KOPT-K1 (cell line): ENCODE data around the gene MYO5A.
"Not testable (repeated sequence)": the region's sequence is repeated elsewhere in the genome, so short reads cannot be mapped to it uniquely, and the experiment has no call there.

Source experiments
- H3K27ac ChIP-seq: fragments of 200-600 bp; sonication (generic); 2 replicates; pipeline ENCODE4 v1.5.1; 2016; ENCODE audit warnings: antibody characterized with exemption, mild to moderate bottlenecking, low read depth, low read length; ENCODE audit not compliant: poor library complexity, severe bottlenecking
- H3K36me3 ChIP-seq: fragments of 200-600 bp; sonication (generic); 2 replicates; pipeline ENCODE4 v1.5.1; 2017; ENCODE audit warnings: antibody characterized with exemption, mild to moderate bottlenecking, low read length, moderate library complexity; ENCODE audit not compliant: insufficient read depth
- H3K9me3 ChIP-seq: fragments of 200-600 bp; sonication (generic); 2 replicates; pipeline ENCODE4 v1.5.1; 2017; ENCODE audit warnings: antibody characterized with exemption, low read length, mild to moderate bottlenecking; ENCODE audit not compliant: insufficient read depth, poor library complexity, severe bottlenecking

Gene MYO5A

DNA sequence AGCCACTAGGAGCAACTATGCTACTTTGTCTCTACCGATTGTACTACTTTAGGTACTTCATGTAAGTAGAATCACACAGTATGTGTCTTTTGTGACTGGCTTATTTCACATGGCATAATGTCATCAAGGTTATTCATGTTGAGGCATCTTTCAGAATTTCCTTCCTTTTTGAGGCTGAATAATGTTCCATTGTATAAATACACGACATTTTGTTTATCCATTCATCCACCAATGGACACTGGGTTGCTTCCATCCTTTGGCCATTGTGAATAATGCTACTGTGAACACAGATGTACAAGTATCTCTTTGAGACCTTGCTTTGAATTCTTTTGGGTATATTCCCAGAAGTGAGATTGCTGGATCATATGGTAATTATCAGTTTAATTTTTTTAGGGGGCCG is 29.2 kb downstream of the MYO5A start:
- H3K36me3 ChIP-seq: no peaks in the 10 kb centered on the region
- H3K27ac ChIP-seq: no peak overlapping the region
- H3K9me3 ChIP-seq: no peaks in the 10 kb centered on the region

DNA sequence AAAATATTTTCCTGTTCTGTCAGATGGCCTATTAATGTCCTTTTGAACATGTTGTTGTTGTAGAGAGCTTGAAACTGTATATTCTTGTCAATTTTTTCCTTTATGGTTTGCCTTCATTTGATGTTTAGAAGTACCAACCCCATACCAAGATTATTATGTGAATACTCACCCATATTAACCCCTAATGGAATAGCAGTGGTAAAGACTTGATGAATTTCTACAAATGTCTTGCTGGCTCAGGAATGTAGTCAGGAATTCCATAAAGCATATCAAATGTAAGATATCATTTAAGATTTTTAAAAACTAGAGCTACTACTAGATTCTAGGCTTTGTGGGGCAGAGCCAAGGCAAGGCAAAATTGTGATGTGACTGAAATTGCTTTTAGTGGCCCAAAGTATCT is 30.0 kb downstream of the MYO5A start:
- Histone ChIP-seq H3K9me3 (no peaks in the 10 kb centered on the region), H3K27ac (no peak overlapping the region), H3K36me3 (no peaks in the 10 kb centered on the region)

DNA sequence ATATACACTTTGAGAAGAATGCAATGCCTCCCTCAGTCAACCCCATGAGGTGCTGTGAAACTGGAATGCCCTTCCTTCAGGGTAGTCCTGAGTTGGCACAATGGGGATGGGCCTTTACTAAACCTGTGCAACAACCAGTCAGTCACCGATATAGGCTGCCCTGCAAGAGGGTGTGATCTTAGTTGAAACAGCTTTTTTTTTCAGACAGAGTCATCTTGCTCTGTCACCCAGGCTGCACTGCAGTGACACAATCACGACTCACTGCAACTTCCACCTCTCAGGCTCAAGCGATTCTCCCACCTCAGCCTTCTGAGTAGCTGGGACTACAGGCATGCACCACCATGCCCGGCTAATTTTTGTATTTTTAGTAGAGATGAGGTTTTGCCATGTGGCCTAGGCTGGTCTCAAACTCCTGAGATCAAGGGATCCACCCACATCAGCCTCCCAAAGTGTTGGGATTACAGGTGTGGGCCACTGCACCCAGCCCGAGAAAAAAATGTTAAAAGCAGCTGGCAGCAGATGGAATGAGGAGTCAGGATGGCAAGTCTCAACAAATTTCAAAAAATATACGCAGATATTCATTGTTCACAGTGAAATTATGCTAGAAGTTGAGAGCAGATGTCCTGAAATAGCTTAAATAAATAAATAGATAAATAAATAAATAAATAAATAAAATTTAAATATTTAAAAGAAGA is 31.8 kb downstream of the MYO5A start:
- H3K27ac ChIP-seq: no peak overlapping the region
- H3K9me3 ChIP-seq: no peaks in the 10 kb centered on the region
- no peaks in the 10 kb centered on the region for H3K36me3 ChIP-seq

DNA sequence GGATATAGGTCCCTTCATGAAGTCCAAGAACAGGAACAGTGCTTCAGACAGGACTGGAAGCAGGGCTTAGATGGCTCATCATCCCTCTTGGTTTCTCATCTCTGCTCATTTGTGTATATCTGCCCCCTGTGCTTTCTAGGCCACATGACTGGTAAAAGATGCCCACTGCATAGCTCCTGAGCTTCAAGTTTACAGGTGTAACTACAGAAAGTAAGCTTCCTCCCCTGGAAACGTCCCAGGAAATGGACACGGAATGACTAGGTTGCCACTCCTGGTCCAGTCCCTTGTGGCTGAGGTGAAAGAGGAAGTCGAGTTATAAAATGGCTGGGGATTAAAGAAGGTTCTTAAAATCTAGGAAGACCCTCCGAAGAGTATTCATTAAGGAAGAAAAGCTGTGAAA is 32.5 kb downstream of the MYO5A start:
- Histone ChIP-seq H3K27ac (no peak overlapping the region), H3K36me3 (no peaks in the 10 kb centered on the region), H3K9me3 (no peaks in the 10 kb centered on the region)

DNA sequence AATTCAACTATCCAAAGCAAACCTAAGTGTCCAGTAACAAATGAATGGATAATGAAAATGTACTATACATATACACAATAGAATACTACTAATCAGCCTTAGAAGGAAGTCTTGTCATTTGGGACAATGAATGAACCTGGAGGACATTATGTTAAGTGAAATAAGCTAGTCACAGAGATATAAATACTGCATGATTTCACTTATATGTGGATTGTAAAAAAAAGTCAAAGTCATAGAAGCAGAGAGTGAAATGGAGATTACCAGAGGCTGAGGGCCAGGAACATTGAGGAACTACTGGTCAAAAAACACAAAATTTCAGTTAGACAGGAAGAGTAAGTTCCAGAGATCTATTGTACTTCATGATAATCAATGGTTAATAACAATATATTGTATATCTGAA is 33.6 kb downstream of the MYO5A start:
- no peaks in the 10 kb centered on the region for H3K36me3 ChIP-seq
- no peak overlapping the region for H3K27ac ChIP-seq
- no peaks in the 10 kb centered on the region for H3K9me3 ChIP-seq

DNA sequence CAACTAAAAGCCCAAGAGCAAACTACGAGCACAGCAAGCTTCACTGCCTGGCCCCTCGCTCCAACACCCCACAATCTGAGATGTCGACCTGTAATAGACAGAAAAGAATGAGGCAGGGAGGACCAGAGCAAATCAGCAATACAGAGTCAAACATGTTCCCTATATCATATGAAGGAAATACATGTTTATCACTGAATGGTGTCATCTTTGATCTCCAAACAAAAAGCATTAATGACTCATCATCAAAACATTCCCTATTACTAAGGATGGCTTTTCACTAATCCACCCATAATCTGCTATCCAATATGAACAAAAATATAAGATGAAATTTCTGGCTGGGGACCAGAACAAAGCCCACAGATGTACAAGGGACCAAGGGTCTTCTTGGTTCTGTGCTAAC is 34.7 kb downstream of the MYO5A start:
- H3K36me3 ChIP-seq: no peaks in the 10 kb centered on the region
- H3K27ac ChIP-seq: no peak overlapping the region
- H3K9me3 ChIP-seq: peaks cover 4% of the 10 kb centered on the region

DNA sequence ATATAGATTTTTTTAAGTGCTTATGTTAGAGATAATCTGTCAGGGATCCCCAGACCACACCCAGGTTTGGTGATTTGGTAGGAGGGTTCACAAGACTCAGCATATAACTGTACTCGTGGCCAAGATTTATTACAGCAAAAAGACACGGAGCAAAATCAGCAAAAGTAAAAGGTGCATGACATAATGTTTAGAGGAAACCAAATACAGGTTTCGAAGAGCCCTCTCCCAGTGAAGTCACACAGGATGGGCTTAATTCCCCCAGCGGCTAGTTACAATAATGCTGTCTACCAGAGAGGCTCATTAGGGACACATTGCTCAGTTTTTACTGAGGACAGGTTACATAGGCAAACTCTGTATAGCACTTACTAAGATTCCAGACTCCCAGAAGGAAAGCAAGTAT is 36.5 kb downstream of the MYO5A start:
- Histone ChIP-seq H3K9me3 (peaks cover 4% of the 10 kb centered on the region), H3K27ac (no peak overlapping the region), H3K36me3 (no peaks in the 10 kb centered on the region)

DNA sequence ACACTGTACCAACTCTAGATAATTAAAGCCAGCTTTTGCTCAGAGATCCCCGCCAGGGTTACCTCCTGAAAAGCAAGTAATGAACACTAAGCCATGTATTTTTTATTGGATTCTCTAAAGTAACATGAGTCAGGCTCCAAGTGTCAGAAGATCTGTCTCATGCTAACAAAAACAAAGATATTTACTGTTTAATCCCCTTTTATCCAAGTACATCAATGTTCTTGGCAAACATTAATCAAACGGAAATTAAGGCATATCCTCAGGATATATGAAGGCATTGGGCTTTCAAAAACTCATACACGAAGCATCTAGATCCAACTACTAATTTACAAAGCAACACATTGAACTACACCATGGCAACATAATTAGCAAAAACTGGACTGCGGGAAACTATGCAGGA is 37.2 kb downstream of the MYO5A start:
- Histone ChIP-seq H3K9me3 (peaks cover 4% of the 10 kb centered on the region), H3K27ac (no peak overlapping the region)

DNA sequence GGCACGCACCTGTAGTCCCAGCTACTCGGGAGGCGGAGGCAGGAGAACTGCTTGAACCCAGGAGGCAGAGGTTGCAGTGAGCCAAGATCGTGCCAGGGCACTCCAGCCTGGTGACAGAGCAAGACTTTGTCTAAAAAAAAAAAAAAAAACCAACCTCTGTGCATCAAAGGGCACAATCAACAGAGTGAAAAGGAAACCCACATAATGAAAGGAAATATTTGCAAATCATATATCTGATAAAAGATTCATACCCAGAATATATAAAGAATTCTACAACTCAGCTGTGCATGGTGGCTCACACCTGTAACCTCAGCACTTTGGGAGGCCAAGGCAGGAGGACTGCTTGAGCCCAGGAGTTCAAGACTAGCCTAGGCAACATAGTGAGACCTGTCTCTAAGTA is 39.2 kb downstream of the MYO5A start:
- H3K9me3 ChIP-seq, H3K27ac ChIP-seq, H3K36me3 ChIP-seq: not testable (repeated sequence)

More for the DNA sequence above, 37.2 kb downstream of the MYO5A start:
- H3K36me3 ChIP-seq: no peaks in the 10 kb centered on the region

DNA sequence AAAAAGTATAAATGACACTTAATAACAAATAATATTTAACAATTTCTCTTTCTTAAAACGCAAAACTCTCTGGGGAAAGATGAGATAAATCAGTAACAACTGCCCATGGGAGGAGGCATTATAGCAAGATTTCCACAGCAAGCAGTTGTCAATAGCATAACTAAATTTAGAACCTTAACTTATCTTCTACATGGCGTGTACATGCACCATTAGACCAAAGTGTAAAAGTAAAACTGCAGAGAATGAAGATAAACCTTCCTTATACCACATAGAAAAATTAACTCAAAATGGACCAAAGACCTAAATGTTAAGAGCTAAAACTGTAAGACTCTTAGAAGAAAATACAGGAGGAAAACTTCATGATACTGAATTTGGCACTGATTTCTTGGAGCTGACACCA is 39.9 kb downstream of the MYO5A start:
- H3K9me3 ChIP-seq: peaks cover 4% of the 10 kb centered on the region
- H3K36me3 ChIP-seq: no peaks in the 10 kb centered on the region
- peak overlapping the region; percentile 45 for H3K27ac ChIP-seq

DNA sequence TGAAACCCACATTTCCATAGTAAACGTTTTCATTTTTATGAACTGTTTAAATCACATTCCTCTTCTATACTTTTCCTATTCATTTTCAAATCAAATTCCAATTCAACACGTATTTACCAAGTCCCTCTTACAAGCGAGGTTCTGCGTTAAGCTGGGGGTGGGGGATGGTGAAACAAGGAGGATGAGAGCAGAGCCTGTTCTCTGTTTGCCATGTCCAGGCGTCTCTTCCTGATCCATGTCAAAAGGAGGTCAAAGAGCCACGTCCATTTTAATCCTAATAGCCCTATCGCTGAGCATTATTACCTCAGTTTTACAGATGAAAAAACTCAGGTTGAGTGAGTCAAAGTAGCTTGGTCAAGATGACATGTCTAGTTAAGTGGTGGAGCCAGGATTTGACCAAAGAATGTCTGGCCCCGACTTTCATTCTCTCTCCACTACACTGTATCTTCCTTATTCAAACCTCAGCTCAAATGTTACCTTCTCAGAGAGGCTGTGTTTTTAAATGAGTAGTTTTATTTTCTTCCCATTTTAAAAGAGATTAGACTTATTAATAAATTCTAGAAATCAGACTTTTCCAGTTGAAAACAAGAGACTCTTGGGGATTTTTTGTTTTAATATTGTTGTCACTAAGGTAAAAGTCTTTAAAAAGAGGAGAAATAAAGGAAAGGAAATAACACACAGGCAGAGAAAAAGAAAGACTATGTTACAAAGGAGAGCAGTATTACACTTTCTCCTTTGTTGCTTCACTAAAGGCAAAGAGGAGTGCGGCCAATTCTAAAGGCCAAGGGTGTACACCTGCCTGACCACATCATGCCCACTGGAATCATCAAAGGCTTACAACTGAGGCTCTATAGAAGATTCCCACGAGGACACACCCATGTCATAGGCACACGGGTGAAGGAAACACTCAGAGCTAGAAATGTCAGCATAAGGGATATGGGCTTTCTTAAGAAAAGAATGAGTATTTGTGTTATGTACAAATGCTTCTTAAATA is 42.4 kb downstream of the MYO5A start:
- Histone ChIP-seq H3K36me3 (no peaks in the 10 kb centered on the region), H3K27ac (peak overlapping the region; percentile 47), H3K9me3 (peaks cover 4% of the 10 kb centered on the region)

DNA sequence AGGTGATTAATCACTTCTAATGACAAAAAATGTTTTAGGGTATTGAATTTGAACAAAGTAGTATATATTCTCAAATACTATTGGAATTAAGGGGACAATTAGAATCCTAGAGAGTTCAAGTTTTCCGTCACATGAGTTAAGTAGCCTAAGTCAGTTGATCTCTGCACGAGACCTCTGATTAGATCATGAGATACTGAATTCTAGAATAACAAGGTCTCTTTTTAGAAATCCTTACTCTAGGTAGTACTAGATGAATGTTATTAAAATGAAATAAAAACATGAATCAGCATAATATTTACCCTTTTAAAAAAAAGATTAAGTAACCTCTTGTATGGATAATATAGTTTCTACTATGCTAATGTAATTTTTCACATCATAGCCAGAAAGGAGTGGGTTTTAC is 43.4 kb downstream of the MYO5A start:
- H3K27ac ChIP-seq: no peak overlapping the region
- no peaks in the 10 kb centered on the region for H3K36me3 ChIP-seq
- H3K9me3 ChIP-seq: peaks cover 4% of the 10 kb centered on the region

DNA sequence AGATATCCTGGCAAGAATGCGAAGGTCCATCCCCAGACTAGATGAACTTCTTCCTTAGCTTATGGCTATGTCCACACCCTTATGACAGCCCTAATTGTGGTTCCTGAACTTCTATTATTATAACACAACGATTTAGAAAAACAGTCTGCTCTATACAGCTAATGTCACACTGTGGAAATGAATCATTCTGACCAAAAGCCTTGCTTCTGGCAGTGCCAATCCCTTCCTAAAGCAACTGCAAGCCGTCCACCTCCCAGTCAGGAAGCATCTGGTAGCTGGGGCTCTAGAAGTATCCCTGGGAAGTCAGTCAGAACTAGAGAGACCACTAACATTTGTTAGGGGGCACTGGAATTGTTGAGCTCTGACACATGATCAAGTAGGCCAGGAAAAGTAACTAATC is 45.0 kb downstream of the MYO5A start:
- peak overlapping the region; percentile 38 for H3K27ac ChIP-seq
- no peaks in the 10 kb centered on the region for H3K36me3 ChIP-seq
- H3K9me3 ChIP-seq: no peaks in the 10 kb centered on the region

DNA sequence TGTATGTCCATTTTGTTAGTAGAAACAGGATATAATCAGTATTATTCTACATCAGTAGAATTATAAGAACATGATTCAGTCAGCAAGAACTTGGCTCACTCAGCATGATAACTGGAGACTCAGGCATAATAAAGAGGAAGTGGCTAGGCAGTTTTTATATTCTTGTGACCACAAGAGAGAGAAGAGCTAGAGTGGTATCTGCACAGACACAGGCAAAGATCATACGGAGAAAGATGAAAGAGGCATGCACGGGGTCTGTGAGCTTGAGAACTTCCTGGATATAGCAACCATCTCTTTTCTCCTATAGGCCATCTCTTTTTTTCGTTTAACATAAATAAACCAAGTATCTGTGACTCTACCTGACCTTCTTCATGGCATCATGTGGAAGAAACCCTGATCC is 46.8 kb downstream of the MYO5A start:
- H3K9me3 ChIP-seq: no peaks in the 10 kb centered on the region
- H3K36me3 ChIP-seq: no peaks in the 10 kb centered on the region
- peak overlapping the region; percentile 79 for H3K27ac ChIP-seq

DNA sequence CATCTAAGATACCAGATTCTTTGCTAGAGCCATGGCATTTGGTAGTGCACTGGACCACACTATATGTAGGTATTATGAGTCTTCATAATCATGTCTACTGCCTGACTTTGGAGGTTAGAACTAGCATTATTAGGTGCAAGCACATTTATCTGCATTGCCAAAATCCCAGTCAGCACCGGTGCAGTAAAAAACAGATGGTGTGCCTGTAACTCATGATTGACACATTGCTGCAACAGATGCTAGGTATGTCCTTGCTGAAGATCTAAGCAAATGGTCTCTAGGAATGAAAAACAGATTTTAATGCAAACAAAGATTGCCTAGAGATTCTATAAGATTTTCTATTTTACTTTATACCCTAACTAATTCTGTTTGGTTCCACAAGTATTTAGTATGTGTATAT is 47.7 kb downstream of the MYO5A start:
- peak overlapping the region; percentile 79 for H3K27ac ChIP-seq
- no peaks in the 10 kb centered on the region for H3K9me3 ChIP-seq
- H3K36me3 ChIP-seq: no peaks in the 10 kb centered on the region
